Fibroblast of skin of right biceps (primary cell): ENCODE data around the gene RBBP6.
A peak's percentile ranks its signal among the peaks of the same experiment; 100 is the strongest.
"Not testable (repeated sequence)": the region's sequence is repeated elsewhere in the genome, so short reads cannot be mapped to it uniquely, and the experiment has no call there.

Experiments
- DNase-seq: peaks from one replicate; pipeline ENCODE4 v3.0.0-alpha.2; 2013

The RBBP6 gene

GRCh38 chr16:24539295-24539849 lies at the start of gene RBBP6:
Gene RBBP6 (plus strand): TSS chr16:24539566. CDS start chr16:24540627, 1,061 bp downstream.
- peak; percentile 98 for DNase-seq

- no peak for DNase-seq
These were observed 48.5 kb upstream of the RBBP6 start for GRCh38 chr16:24490866-24491265.

GRCh38 chr16:24491731-24492130 lies 47.6 kb upstream of the RBBP6 start:
- no peak for DNase-seq

- no peak for DNase-seq
These were observed 45.5 kb upstream of the RBBP6 start for GRCh38 chr16:24493821-24494220.

GRCh38 chr16:24495207-24495606 lies 44.2 kb upstream of the RBBP6 start:
- DNase-seq: not testable (repeated sequence)

- peak; percentile 18 for DNase-seq
These were observed 41.9 kb upstream of the RBBP6 start for GRCh38 chr16:24497440-24497839.

GRCh38 chr16:24499193-24499814 lies 40.1 kb upstream of the RBBP6 start:
- no peak for DNase-seq

GRCh38 chr16:24504472-24505345 lies 34.7 kb upstream of the RBBP6 start:
- DNase-seq: peak; percentile 60

GRCh38 chr16:24505959-24506358 lies 33.4 kb upstream of the RBBP6 start:
- DNase-seq: no peak

- DNase-seq: no peak
These were observed 31.3 kb upstream of the RBBP6 start for GRCh38 chr16:24507959-24508480.

- peak; percentile 78 for DNase-seq
These were observed 30.8 kb upstream of the RBBP6 start for GRCh38 chr16:24508614-24509013.

- no peak for DNase-seq
These were observed 29.8 kb upstream of the RBBP6 start for GRCh38 chr16:24509536-24509935.

GRCh38 chr16:24511174-24511573 lies 28.2 kb upstream of the RBBP6 start:
- DNase-seq: no peak

GRCh38 chr16:24511792-24512191 lies 27.6 kb upstream of the RBBP6 start:
- DNase-seq: no peak

- DNase-seq: no peak
These were observed 25.3 kb upstream of the RBBP6 start for GRCh38 chr16:24514096-24514495.

- no peak for DNase-seq
These were observed 24.2 kb upstream of the RBBP6 start for GRCh38 chr16:24515186-24515585.

GRCh38 chr16:24516900-24517669 lies 22.3 kb upstream of the RBBP6 start:
- DNase-seq: peak; percentile 75

- no peak for DNase-seq
These were observed 20.9 kb upstream of the RBBP6 start for GRCh38 chr16:24518498-24518897.

- no peak for DNase-seq
These were observed 18.4 kb upstream of the RBBP6 start for GRCh38 chr16:24520983-24521382.

- no peak for DNase-seq
These were observed 16.6 kb upstream of the RBBP6 start for GRCh38 chr16:24522751-24523150.

- DNase-seq: no peak
These were observed 15.8 kb upstream of the RBBP6 start for GRCh38 chr16:24523569-24523968.

GRCh38 chr16:24524855-24525677 lies 14.3 kb upstream of the RBBP6 start:
- DNase-seq: no peak
